ENCODE results near the gene RYR2. TPM values are rescaled to one million over a fixed set of nuclear protein-coding genes. Genes with fewer than 3 reads are reported as not detected.

Gene RYR2
- total RNA-seq, 6 experiments from 2014 or later = 0.02 to 0.43 (median 0.16) TPM

DNA sequence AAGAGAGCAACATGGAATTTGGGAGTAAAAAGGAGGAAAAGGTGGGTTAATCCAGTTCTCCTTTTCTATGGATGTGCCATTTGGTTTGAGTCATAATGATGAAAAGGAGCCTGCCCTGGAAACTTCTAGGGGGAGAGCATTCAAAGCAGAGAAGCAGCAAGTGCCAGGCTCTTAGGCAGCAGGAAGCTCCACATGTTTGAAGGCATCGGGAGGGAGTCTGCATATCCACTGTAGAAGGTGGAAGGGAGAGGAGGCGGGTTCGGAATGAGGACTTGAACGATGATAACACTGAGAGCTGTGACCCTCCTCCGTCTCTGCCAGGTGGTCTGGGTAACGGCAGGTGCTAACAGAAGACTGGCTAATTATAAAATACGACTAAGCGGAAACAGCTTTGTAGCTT is 128.2 kb downstream of the RYR2 start:
- Histone ChIP-seq H3K36me3 (no peaks in the 10 kb centered on the region), H3K27me3 (no peaks in the 10 kb centered on the region), H3K9me3 (no peaks in the 10 kb centered on the region), H3K27ac (no peak overlapping the region), H3K4me1 (no peaks in the 10 kb centered on the region), H3K4me3 (no peak overlapping the region)
- no peak for TF ChIP-seq POLR2A (IDR thresholded peaks at IDR 0.05)
- no peak for TF ChIP-seq CTCF (IDR thresholded peaks at IDR 0.05)
- WGBS (ENCODE audit: insufficient coverage, low coverage, low lambda C conversion rate, missing lambda C conversion rate) = 56% methylated on average over 8 of the region's 8 CpGs
- intact Hi-C loops (cut with DNase I) = no loop called here
- ATAC-seq = no peak
- no peak for DNase-seq

DNA sequence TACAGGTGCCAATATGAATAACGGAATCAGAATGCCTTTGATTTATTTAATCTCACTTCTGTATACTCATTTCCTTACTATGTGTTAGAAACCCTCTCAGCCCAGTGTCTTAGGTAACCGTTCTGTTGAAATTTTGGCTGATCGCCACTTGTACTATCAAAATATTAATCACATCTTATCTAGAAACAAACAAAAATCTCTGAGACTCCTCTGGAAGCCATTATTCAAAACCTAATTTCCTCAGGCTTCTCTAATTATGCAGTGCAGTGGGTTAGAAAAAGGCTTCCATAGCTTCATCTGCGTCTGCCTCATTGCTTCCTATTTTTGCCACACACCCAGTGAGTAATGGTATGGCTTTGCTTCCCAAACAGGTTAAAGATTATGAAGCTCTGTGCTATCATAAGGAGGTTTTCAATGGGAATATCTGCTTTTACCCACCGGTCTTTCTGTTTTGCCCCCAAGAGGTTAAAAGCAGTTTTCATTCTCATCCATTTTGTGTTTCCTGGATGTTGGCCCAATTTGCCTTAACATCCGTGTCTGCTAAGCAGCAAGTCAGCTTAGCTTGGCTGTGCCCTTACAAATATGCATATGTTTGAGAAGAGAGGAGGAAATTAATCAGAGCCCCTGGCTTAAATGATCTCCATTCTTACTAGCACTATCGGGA is 129.6 kb downstream of the RYR2 start:
- H3K27me3 ChIP-seq = no peaks in the 10 kb centered on the region
- TF ChIP-seq POLR2A (IDR thresholded peaks at IDR 0.05) (no peak), CTCF (IDR thresholded peaks at IDR 0.05) (no peak)
- no peaks in the 10 kb centered on the region for H3K4me1 ChIP-seq
- H3K4me3 ChIP-seq = no peak overlapping the region
- no peaks in the 10 kb centered on the region for H3K9me3 ChIP-seq
- 60% methylated on average over 7 of the region's 7 CpGs for WGBS (ENCODE audit: insufficient coverage, low coverage, low lambda C conversion rate, missing lambda C conversion rate)
- DNase-seq (no peak), ATAC-seq (no peak)
- intact Hi-C loops (cut with DNase I) = no loop called here
- no peaks in the 10 kb centered on the region for H3K36me3 ChIP-seq
- no peak overlapping the region for H3K27ac ChIP-seq

DNA sequence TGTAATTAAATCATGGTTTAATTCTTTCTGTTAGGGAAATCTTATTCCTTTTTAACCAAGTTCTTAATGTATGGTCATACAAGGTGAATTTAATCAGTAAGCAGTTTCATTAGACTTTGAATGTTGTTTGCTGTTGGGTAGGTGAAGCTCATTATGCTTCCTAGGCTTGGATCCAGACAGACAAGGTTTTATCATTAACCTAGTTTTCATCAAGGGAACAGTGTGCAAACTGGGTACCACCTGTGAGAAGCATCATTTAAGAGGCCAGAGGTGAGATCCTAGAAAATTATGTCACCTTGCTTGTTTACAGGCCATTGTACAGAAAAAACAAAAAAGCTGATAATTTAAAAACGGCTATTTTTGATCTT is 130.1 kb downstream of the RYR2 start:
- intact Hi-C loops (cut with DNase I) = no loop called here
- no peaks in the 10 kb centered on the region for H3K27me3 ChIP-seq
- H3K9me3 ChIP-seq = no peaks in the 10 kb centered on the region
- H3K36me3 ChIP-seq = no peaks in the 10 kb centered on the region
- H3K27ac ChIP-seq = no peak overlapping the region
- no peak for ATAC-seq
- no peak for DNase-seq
- 5% methylated on average over 1 of the region's 1 CpG for WGBS (ENCODE audit: insufficient coverage, low coverage, low lambda C conversion rate, missing lambda C conversion rate)
- TF ChIP-seq CTCF (IDR thresholded peaks at IDR 0.05) = no peak
- TF ChIP-seq POLR2A (IDR thresholded peaks at IDR 0.05) = no peak
- no peak overlapping the region for H3K4me3 ChIP-seq
- H3K4me1 ChIP-seq = no peaks in the 10 kb centered on the region

DNA sequence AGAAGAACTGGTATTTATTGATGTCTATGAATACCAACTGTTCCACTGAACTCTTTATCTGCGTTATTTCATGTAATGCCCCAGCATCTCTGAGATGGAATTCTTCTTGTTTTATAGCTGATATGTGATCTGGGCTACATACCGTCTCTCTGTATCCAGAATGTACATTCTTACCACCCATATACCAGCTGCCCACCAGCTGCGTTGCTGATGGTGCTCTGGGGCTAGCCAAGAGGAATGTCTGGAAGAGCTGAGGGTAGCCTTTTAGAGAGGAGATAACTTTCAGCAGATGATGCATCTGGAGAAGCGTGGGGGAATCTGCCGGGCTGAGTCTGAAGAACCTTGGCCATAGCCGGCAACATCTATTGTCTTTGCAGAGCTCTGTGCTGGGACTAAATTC is 137.5 kb downstream of the RYR2 start:
- DNase-seq (no peak), ATAC-seq (no peak)
- intact Hi-C loops (cut with DNase I) = no loop called here
- Histone ChIP-seq H3K4me3 (no peak overlapping the region), H3K36me3 (no peaks in the 10 kb centered on the region), H3K4me1 (no peaks in the 10 kb centered on the region), H3K9me3 (no peaks in the 10 kb centered on the region), H3K27ac (no peak overlapping the region), H3K27me3 (no peaks in the 10 kb centered on the region)
- 51% methylated on average over 6 of the region's 6 CpGs for WGBS (ENCODE audit: insufficient coverage, low coverage, low lambda C conversion rate, missing lambda C conversion rate)
- TF ChIP-seq CTCF (IDR thresholded peaks at IDR 0.05) (no peak), POLR2A (IDR thresholded peaks at IDR 0.05) (no peak)

- H3K4me1 ChIP-seq = no peaks in the 10 kb centered on the region
- no peak overlapping the region for H3K27ac ChIP-seq
- DNase-seq = no peak
Measured at GRCh38 chr1:237180256-237180655, 138.3 kb downstream of the RYR2 start.

More at GRCh38 chr1:237180256-237180655, 138.3 kb downstream of the RYR2 start:
- Histone ChIP-seq H3K36me3 (no peaks in the 10 kb centered on the region), H3K4me3 (no peak overlapping the region), H3K9me3 (no peaks in the 10 kb centered on the region), H3K27me3 (no peaks in the 10 kb centered on the region)
- intact Hi-C loops (cut with DNase I) = no loop called here
- TF ChIP-seq POLR2A (IDR thresholded peaks at IDR 0.05) (no peak), CTCF (IDR thresholded peaks at IDR 0.05) (no peak)
- ATAC-seq = no peak
- 54% methylated on average over 1 of the region's 2 CpGs for WGBS (ENCODE audit: insufficient coverage, low coverage, low lambda C conversion rate, missing lambda C conversion rate)
